Vagina (tissue), 2 donors: Measurements from ENCODE around the gene MAP3K10.

Source experiments
- CTCF ChIP-seq, 3 experiments: fragments of 450-650 bp in 2 of 3; fragments of 200-600 bp in 1 of 3; sonication (generic) in 1 of 3; IDR thresholded peaks; one replicate each; pipeline ENCODE4 v1.5.1; 2017 to 2019; ENCODE audit warnings: antibody characterized with exemption in 3 of 3, mild to moderate bottlenecking in 2 of 3, moderate library complexity in 2 of 3
- POLR2A ChIP-seq, 2 donors: fragments of 450-650 bp; IDR thresholded peaks; one replicate each; pipeline ENCODE4 v1.6.1; 2017; ENCODE audit warnings: antibody characterized with exemption in 2 of 2, mild to moderate bottlenecking in 2 of 2, moderate library complexity in 2 of 2

DNA sequence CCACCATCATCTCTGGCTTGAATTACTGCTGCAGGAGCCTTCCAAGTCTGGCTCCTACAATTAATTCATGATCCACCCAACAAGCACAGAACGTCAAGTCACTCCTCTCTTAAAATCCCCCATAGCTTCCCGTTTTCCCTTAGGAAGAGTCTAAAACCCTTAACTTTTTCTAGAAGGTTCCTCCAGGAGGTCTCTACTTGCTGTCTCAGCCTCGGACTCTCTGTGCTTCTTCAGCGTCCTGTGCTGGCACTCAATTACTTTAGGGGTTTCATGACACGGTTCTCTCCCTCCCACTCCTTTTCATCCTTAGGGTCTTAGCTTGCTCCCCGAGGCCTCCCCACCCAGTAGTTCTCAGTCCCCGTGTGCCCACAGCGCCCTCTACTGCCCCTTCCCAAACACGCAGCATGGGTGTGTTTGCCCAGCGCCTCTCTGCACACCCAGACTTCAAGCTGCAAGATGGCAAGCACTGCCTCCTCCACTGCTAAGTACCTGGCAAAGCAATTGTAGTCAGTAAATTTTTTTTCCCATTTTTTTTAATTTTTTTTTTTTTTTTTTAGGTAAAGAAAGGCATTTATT is 25.8 kb upstream of the MAP3K10 start:
- TF ChIP-seq CTCF (IDR thresholded peaks at IDR 0.05), result no peak
- no peak for TF ChIP-seq POLR2A (IDR thresholded peaks at IDR 0.05)
